ENCODE measurements around the gene RNF150.
"Not testable (repeated sequence)": the region's sequence is repeated elsewhere in the genome, so short reads cannot be mapped to it uniquely, and the experiment has no call there.

RNF150 gene

GRCh38 chr4:141133146-141133998 lies at the start of gene RNF150:
TSS of gene RNF150 (minus strand) at chr4:141133469.
- FAIRE-seq: peak; percentile 8

GRCh38 chr4:141180991-141181761 lies 47.9 kb upstream of the RNF150 start:
- FAIRE-seq: no peak

GRCh38 chr4:141179474-141180373 lies 46.5 kb upstream of the RNF150 start:
- FAIRE-seq: no peak

GRCh38 chr4:141177171-141177570 lies 43.9 kb upstream of the RNF150 start:
- FAIRE-seq: no peak

GRCh38 chr4:141174457-141174856 lies 41.2 kb upstream of the RNF150 start:
- FAIRE-seq: no peak

- no peak for FAIRE-seq
These were observed 37.4 kb upstream of the RNF150 start for GRCh38 chr4:141170671-141171070.

- FAIRE-seq: peak; percentile 78
These were observed 36.1 kb upstream of the RNF150 start for GRCh38 chr4:141169391-141169790.

- FAIRE-seq: not testable (repeated sequence)
These were observed 31.7 kb upstream of the RNF150 start for GRCh38 chr4:141165001-141165400.

GRCh38 chr4:141159027-141159426 lies 25.8 kb upstream of the RNF150 start:
- no peak for FAIRE-seq

- FAIRE-seq: peak; percentile 97
These were observed 24.9 kb upstream of the RNF150 start for GRCh38 chr4:141158219-141158618.

- FAIRE-seq: no peak
These were observed 22.3 kb upstream of the RNF150 start for GRCh38 chr4:141155586-141155985.

- FAIRE-seq: no peak
These were observed 21.5 kb upstream of the RNF150 start for GRCh38 chr4:141154725-141155124.

GRCh38 chr4:141153751-141154510 lies 20.7 kb upstream of the RNF150 start:
- peak; percentile 37 for FAIRE-seq

- no peak for FAIRE-seq
These were observed 10.9 kb upstream of the RNF150 start for GRCh38 chr4:141144207-141144606.

- FAIRE-seq: no peak
These were observed 9.2 kb upstream of the RNF150 start for GRCh38 chr4:141142423-141142822.

GRCh38 chr4:141140391-141141200 lies 7.3 kb upstream of the RNF150 start:
- FAIRE-seq: peak; percentile 97

GRCh38 chr4:141133999-141134995 lies 1.0 kb upstream of the RNF150 start:
- peak; percentile 23 for FAIRE-seq

GRCh38 chr4:141132709-141133145 lies 542 bp downstream of the RNF150 start:
- FAIRE-seq: no peak

- no peak for FAIRE-seq
These were observed 1.1 kb downstream of the RNF150 start for GRCh38 chr4:141132072-141132708.

All from endometrium (tissue), 2 donors.